PC-9 (cell line): ENCODE data around the gene MYO1H. TPM values are rescaled to one million over a fixed set of nuclear protein-coding genes. Genes with fewer than 3 reads are reported as not detected.

Source experiments
- BruUV-seq: library from RNA; stranded (reverse); fragments of 400-500 nt; replicated peaks from 2 replicates; lab custom pipeline; 2021; lab: Mats Ljungman, UMichigan
- CTCF ChIA-PET: fragments of 300-600 bp; sonication (Branson Sonifier 250); formaldehyde crosslinking; loops from one replicate; lab custom pipeline; 2022; ENCODE audit warnings: antibody characterized with exemption; lab: Charles Lee
- POLR2A ChIA-PET: fragments of 300-600 bp; sonication (Branson Sonifier 250); formaldehyde crosslinking; loops from one replicate; lab custom pipeline; 2022; ENCODE audit warnings: antibody characterized with exemption; ENCODE audit not compliant: unreplicated experiment; lab: Charles Lee
- DNase-seq, 2 experiments: peaks; one replicate each; pipeline versions ENCODE4 v3.0.0 to v3.0.0-alpha.2; 2015 to 2022; ENCODE audit warnings: mixed read lengths in 1 of 2
- H2AFZ ChIP-seq: fragments of 200-600 bp; sonication (generic); 2 replicates; pipeline ENCODE4 v1.8.1; 2017; ENCODE audit warnings: antibody characterized with exemption
- H3F3A ChIP-seq: fragments of 200-600 bp; sonication (generic); 2 replicates; pipeline ENCODE4 v1.8.1; 2017; ENCODE audit warnings: antibody characterized with exemption, mild to moderate bottlenecking, low read depth; ENCODE audit not compliant: insufficient read depth
- H3K27ac ChIP-seq: fragments of 200-600 bp; sonication (generic); 2 replicates; pipeline ENCODE4 v1.6.1; 2016; ENCODE audit warnings: mixed run types
- H3K27me3 ChIP-seq: fragments of 200-600 bp; sonication (generic); 2 replicates; pipeline ENCODE4 v1.6.1; 2016; ENCODE audit warnings: low read depth, mixed run types; ENCODE audit not compliant: insufficient read depth
- H3K36me3 ChIP-seq: fragments of 200-600 bp; sonication (generic); 2 replicates; pipeline ENCODE4 v1.6.1; 2016; ENCODE audit warnings: low read depth, mixed run types
- H3K4me1 ChIP-seq: fragments of 200-600 bp; sonication (generic); replicated peaks from 2 replicates; pipeline ENCODE4 v1.6.1; 2016; ENCODE audit warnings: mixed run types; ENCODE audit not compliant: insufficient read depth
- H3K4me2 ChIP-seq: fragments of 200-600 bp; sonication (generic); 2 replicates; pipeline ENCODE4 v1.6.1; 2017; ENCODE audit warnings: mixed run types
- H3K4me3 ChIP-seq: fragments of 200-600 bp; sonication (generic); 2 replicates; pipeline ENCODE4 v1.6.1; 2016; ENCODE audit warnings: mixed run types
- H3K79me2 ChIP-seq: fragments of 200-600 bp; sonication (generic); 2 replicates; pipeline ENCODE4 v1.6.1; 2017; ENCODE audit warnings: low read depth, mixed run types
- H3K9me2 ChIP-seq: fragments of 200-600 bp; sonication (generic); 2 replicates; pipeline ENCODE4 v1.8.1; 2017; ENCODE audit warnings: mild to moderate bottlenecking; ENCODE audit not compliant: insufficient read depth
- H3K9me3 ChIP-seq: fragments of 200-600 bp; sonication (generic); 2 replicates; pipeline ENCODE4 v1.8.1; 2016; ENCODE audit warnings: low read depth; ENCODE audit not compliant: insufficient read depth
- H4K20me1 ChIP-seq: fragments of 200-600 bp; sonication (generic); 2 replicates; pipeline ENCODE4 v1.8.1; 2017; ENCODE audit not compliant: insufficient read depth
- CTCF ChIP-seq: fragments of 200-600 bp; sonication (generic); conservative IDR thresholded peaks from 2 replicates; pipeline ENCODE4 v1.6.1; 2017; ENCODE audit warnings: mixed run types, antibody characterized with exemption, mild to moderate bottlenecking, moderate library complexity
- EZH2 ChIP-seq: fragments of 200-600 bp; sonication (generic); IDR thresholded peaks from 2 replicates; pipeline ENCODE4 v1.8.0; 2017; ENCODE audit warnings: antibody characterized with exemption, low read depth
- intact Hi-C: fragments of 100-400 bp; cut with micrococcal nuclease; formaldehyde crosslinking; loops from one replicate; pipeline ENCODE4 v1.10.0; 2022; ENCODE audit not compliant: unreplicated experiment
- total RNA-seq: library from RNA; stranded (reverse); gene quantifications from 2 replicates; pipeline ENCODE4 v1.2.3, GENCODE V29; 2021

Gene MYO1H
- total RNA-seq, 1 experiment from 2014 or later, result not detected

GRCh38 chr12:109377139-109377685 is 29.5 kb downstream of the MYO1H start:
- no peaks in the 10 kb centered on the region for H4K20me1 ChIP-seq
- POLR2A ChIA-PET, result interaction anchor here (0.6 kb wide), 1 partner anchor 628 kb away, joined by 5 read pairs; no protein-coding TSS in a partner anchor
- no peak overlapping the region for H3K27ac ChIP-seq
- intact Hi-C loops, result no loop called here
- TF ChIP-seq CTCF, result no peak
- TF ChIP-seq EZH2, result no peak
- no peaks in the 10 kb centered on the region for H3K4me1 ChIP-seq
- no peaks in the 10 kb centered on the region; the same call in 1 of the 2 replicates for H3K9me2 ChIP-seq
- BruUV-seq, result no TSS peak
- H2AFZ ChIP-seq, result no peak overlapping the region
- H3K9me3 ChIP-seq, result no peaks in the 10 kb centered on the region; the same call in 1 of the 2 replicates
- no peaks in the 10 kb centered on the region for H3K79me2 ChIP-seq
- CTCF ChIA-PET, result no interaction called here
- H3K4me3 ChIP-seq, result no peak overlapping the region
- no peak overlapping the region for H3K4me2 ChIP-seq
- peaks cover 36% of the 10 kb centered on the region for H3K27me3 ChIP-seq
- no peak for DNase-seq
- no peaks in the 10 kb centered on the region for H3K36me3 ChIP-seq
- no peaks in the 10 kb centered on the region for H3F3A ChIP-seq

DNA sequence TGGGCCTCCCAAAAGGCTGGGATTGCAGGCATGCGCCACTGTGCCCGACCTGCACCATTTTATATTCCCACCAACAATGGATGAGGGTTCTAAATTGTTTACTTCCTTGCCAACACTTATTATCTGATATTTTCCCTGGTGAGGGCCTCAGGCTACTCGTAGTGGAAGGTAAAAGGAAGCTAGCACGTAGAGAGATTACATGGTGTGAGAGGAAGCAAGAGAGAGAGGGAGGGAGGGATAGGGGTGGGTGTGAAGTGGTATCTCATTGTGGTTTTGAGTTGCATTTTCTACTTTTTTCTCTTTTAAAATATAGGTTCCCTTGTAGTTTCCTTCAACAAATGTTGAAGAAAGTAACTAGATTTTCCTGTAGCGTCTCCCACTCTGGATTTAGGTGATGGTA is 30.9 kb downstream of the MYO1H start:
- Histone ChIP-seq H3K27me3 (peaks cover 43% of the 10 kb centered on the region), H3K36me3 (no peaks in the 10 kb centered on the region), H3K4me3 (no peak overlapping the region), H3K79me2 (no peaks in the 10 kb centered on the region), H3K9me2 (no peaks in the 10 kb centered on the region), H4K20me1 (no peaks in the 10 kb centered on the region), H3K4me1 (no peaks in the 10 kb centered on the region), H3K9me3 (no peaks in the 10 kb centered on the region; the same call in 1 of the 2 replicates), H2AFZ (no peak overlapping the region), H3K4me2 (no peak overlapping the region), H3F3A (no peaks in the 10 kb centered on the region), H3K27ac (no peak overlapping the region)
- TF ChIP-seq EZH2 (no peak), CTCF (no peak)
- DNase-seq, result no peak
- intact Hi-C loops, result no loop called here
- CTCF ChIA-PET, result interaction anchor here (0.6 kb wide), 1 partner anchor 108 kb away, joined by 4 read pairs; no protein-coding TSS in a partner anchor
- no TSS peak for BruUV-seq
- POLR2A ChIA-PET, result no interaction called here

GRCh38 chr12:109382031-109382430 is 34.3 kb downstream of the MYO1H start:
- CTCF ChIA-PET, result no interaction called here
- Histone ChIP-seq H3K27ac (no peak overlapping the region), H3K4me1 (no peaks in the 10 kb centered on the region), H3K4me2 (no peak overlapping the region), H3K9me2 (no peaks in the 10 kb centered on the region), H3K4me3 (no peak overlapping the region), H3K9me3 (peaks cover under 1% of the 10 kb centered on the region), H3F3A (no peaks in the 10 kb centered on the region), H3K36me3 (no peaks in the 10 kb centered on the region), H4K20me1 (no peaks in the 10 kb centered on the region), H3K79me2 (no peaks in the 10 kb centered on the region), H2AFZ (no peak overlapping the region), H3K27me3 (peaks cover 19% of the 10 kb centered on the region)
- POLR2A ChIA-PET, result no interaction called here
- no peak for DNase-seq
- TF ChIP-seq CTCF (no peak), EZH2 (no peak)
- no TSS peak for BruUV-seq
- intact Hi-C loops, result no loop called here
